PC-9 (cell line): Measurements from ENCODE around the gene PTK6.

Source experiments
- EZH2 ChIP-seq: fragments of 200-600 bp; sonication (generic); IDR thresholded peaks from 2 replicates; pipeline ENCODE4 v1.8.0; 2017; ENCODE audit warnings: antibody characterized with exemption, low read depth
- TF ChIP-seq, protein P1 (sequence below): fragments of 200-600 bp; sonication (generic); conservative IDR thresholded peaks from 2 replicates; pipeline ENCODE4 v1.6.1; 2017; ENCODE audit warnings: mixed run types, antibody characterized with exemption, mild to moderate bottlenecking, moderate library complexity

DNA sequence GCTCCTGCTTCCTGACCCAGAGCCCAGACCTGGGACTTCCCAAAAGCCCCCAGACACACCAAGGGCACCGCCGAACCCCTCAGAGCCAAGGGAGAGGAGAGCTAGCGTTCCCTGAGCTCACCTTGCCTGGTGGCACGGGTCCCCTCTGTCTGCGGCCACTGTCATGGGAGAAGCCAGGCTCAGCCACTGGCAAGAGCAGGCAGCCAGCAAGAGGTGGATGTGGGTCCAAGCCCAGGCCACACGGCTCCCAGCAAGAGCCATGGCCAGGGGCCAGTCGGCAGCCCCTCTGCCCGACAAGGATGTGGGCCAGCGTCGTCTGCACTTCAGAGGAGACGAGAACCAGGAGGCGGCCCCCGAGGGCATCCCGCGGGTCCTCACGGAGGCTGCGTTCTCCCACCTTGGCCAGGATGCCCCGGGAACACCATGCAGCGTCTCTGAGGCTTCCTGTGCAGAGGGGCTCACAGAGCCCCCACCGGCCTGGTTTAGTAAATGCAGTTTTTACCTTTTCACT lies 18.8 kb downstream of the PTK6 start:
- no peak for TF ChIP-seq EZH2
- TF ChIP-seq, protein P1, sequence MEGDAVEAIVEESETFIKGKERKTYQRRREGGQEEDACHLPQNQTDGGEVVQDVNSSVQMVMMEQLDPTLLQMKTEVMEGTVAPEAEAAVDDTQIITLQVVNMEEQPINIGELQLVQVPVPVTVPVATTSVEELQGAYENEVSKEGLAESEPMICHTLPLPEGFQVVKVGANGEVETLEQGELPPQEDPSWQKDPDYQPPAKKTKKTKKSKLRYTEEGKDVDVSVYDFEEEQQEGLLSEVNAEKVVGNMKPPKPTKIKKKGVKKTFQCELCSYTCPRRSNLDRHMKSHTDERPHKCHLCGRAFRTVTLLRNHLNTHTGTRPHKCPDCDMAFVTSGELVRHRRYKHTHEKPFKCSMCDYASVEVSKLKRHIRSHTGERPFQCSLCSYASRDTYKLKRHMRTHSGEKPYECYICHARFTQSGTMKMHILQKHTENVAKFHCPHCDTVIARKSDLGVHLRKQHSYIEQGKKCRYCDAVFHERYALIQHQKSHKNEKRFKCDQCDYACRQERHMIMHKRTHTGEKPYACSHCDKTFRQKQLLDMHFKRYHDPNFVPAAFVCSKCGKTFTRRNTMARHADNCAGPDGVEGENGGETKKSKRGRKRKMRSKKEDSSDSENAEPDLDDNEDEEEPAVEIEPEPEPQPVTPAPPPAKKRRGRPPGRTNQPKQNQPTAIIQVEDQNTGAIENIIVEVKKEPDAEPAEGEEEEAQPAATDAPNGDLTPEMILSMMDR, result no peak
